DND-41 (cell line): ENCODE measurements around the gene CCDC30.

Source experiments
- ATAC-seq: fragments of 200-7000 bp; cut with Tn5 transposase; 3 replicates; pipeline ENCODE4 v1.9.1; 2021; ENCODE audit warnings: low read depth; ENCODE audit not compliant: insufficient read depth
- DNase-seq: peaks from one replicate; pipeline ENCODE4 v3.0.0-alpha.2; 2020
- H2AFZ ChIP-seq: 2 replicates; pipeline ENCODE4 v1.6.0; 2012; ENCODE audit warnings: low read depth, low read length
- H3K27ac ChIP-seq: 2 replicates; pipeline ENCODE4 v1.5.1; 2012; ENCODE audit warnings: low read length, inconsistent platforms
- H3K27me3 ChIP-seq: fragments of 200-600 bp; sonication (generic); 2 replicates; pipeline ENCODE4 v1.6.0; 2012; ENCODE audit warnings: low read length, mild to moderate bottlenecking, inconsistent platforms; ENCODE audit not compliant: insufficient read depth, poor library complexity
- H3K36me3 ChIP-seq: 2 replicates; pipeline ENCODE4 v1.5.1; 2012; ENCODE audit warnings: low read length, inconsistent platforms; ENCODE audit not compliant: insufficient read depth
- H3K4me1 ChIP-seq: 2 replicates; pipeline ENCODE4 v1.5.1; 2012; ENCODE audit warnings: mild to moderate bottlenecking, low read length; ENCODE audit not compliant: insufficient read depth
- H3K4me2 ChIP-seq: 2 replicates; pipeline ENCODE4 v1.6.0; 2012; ENCODE audit warnings: mild to moderate bottlenecking, moderate library complexity, low read length, inconsistent platforms; ENCODE audit not compliant: insufficient read depth
- H3K4me3 ChIP-seq, 2 experiments: fragments of 200-600 bp in 1 of 2; shearing (Covaris generic) in 1 of 2; 2 replicates each; pipeline ENCODE4 v1.5.1; 2012 to 2016; ENCODE audit warnings: inconsistent platforms in 2 of 2, low read length in 2 of 2, mild to moderate bottlenecking in 2 of 2, low read depth in 1 of 2, moderate library complexity in 1 of 2
- H3K79me2 ChIP-seq: 2 replicates; pipeline ENCODE4 v1.6.0; 2012; ENCODE audit warnings: low read length, inconsistent platforms; ENCODE audit not compliant: insufficient read depth
- H3K9ac ChIP-seq: 2 replicates; pipeline ENCODE4 v1.6.0; 2012; ENCODE audit warnings: low read depth, mild to moderate bottlenecking, inconsistent platforms, low read length, moderate library complexity
- H3K9me3 ChIP-seq: 2 replicates; pipeline ENCODE4 v1.5.1; 2012; ENCODE audit warnings: low read length, moderate library complexity, mild to moderate bottlenecking, inconsistent platforms; ENCODE audit not compliant: insufficient read depth, severe bottlenecking
- H4K20me1 ChIP-seq: 2 replicates; pipeline ENCODE4 v1.6.0; 2012; ENCODE audit warnings: low read length; ENCODE audit not compliant: insufficient read depth
- EZH2 ChIP-seq: IDR thresholded peaks from 3 replicates; pipeline ENCODE4 v1.6.1; 2012; ENCODE audit warnings: borderline replicate concordance, low read depth, mild to moderate bottlenecking, moderate library complexity, low read length, inconsistent platforms; ENCODE audit not compliant: severe bottlenecking
- TF ChIP-seq, protein P1 (sequence below): IDR thresholded peaks from 2 replicates; pipeline ENCODE4 v1.5.1; 2012; ENCODE audit warnings: borderline replicate concordance, low read length, moderate library complexity, mild to moderate bottlenecking; ENCODE audit not compliant: poor library complexity, severe bottlenecking; ENCODE audit errors: extremely low read depth

Gene CCDC30

DNA sequence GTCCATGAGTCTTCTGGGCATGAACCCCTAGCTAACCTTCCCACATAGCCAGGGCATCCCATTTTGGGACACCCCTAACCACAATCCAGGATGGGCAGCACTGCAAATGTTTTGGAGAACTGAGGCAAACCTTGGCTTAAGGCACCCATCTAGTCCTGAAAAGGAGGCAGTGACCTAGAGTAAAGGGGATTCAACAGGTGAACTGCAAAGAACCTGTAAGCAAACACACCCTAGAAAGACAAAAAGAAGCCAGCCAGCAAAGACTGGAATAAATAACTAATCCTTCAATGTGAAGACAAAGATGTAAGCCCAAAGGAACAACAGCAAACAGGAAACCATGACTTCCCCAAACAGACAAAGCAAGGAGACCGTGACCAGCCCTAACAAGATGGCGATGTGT is 138.4 kb downstream of the CCDC30 start:
- Histone ChIP-seq H3K4me1 (no peaks in the 10 kb centered on the region), H3K27me3 (peaks cover 9% of the 10 kb centered on the region), H3K4me3 (no peak overlapping the region), H3K36me3 (no peaks in the 10 kb centered on the region), H3K9me3 (peaks cover 4% of the 10 kb centered on the region), H2AFZ (no peak overlapping the region), H3K79me2 (no peaks in the 10 kb centered on the region), H3K4me2 (no peak overlapping the region), H3K9ac (no peak overlapping the region), H4K20me1 (no peaks in the 10 kb centered on the region), H3K27ac (no peak overlapping the region)
- no peak for ATAC-seq
- TF ChIP-seq, protein P1, sequence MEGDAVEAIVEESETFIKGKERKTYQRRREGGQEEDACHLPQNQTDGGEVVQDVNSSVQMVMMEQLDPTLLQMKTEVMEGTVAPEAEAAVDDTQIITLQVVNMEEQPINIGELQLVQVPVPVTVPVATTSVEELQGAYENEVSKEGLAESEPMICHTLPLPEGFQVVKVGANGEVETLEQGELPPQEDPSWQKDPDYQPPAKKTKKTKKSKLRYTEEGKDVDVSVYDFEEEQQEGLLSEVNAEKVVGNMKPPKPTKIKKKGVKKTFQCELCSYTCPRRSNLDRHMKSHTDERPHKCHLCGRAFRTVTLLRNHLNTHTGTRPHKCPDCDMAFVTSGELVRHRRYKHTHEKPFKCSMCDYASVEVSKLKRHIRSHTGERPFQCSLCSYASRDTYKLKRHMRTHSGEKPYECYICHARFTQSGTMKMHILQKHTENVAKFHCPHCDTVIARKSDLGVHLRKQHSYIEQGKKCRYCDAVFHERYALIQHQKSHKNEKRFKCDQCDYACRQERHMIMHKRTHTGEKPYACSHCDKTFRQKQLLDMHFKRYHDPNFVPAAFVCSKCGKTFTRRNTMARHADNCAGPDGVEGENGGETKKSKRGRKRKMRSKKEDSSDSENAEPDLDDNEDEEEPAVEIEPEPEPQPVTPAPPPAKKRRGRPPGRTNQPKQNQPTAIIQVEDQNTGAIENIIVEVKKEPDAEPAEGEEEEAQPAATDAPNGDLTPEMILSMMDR = no peak
- DNase-seq = no peak

DNA sequence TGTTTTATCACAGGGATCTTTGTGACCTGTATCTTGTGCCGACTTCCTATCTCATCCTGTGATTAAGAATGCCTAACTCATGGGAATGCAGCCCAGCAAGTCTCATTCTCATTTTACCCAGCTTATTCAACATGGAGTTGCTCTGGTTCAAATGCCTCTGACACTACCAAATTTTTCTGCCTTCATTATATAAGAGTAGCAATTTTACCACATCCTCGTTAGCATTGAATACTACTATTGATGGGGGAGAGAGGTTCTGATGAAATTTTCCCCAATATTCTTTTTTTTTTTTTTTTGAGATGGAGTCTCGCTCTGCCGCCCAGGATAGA is 150.7 kb downstream of the CCDC30 start:
- Histone ChIP-seq H3K36me3 (no peaks in the 10 kb centered on the region), H3K4me3 (no peak overlapping the region), H2AFZ (no peak overlapping the region), H3K9ac (no peak overlapping the region), H4K20me1 (no peaks in the 10 kb centered on the region), H3K9me3 (no peaks in the 10 kb centered on the region), H3K27me3 (peaks cover 3% of the 10 kb centered on the region), H3K4me2 (no peak overlapping the region), H3K4me1 (no peaks in the 10 kb centered on the region), H3K79me2 (no peaks in the 10 kb centered on the region), H3K27ac (no peak overlapping the region)
- ATAC-seq (no peak), DNase-seq (no peak)
- TF ChIP-seq, protein P1 = no peak
- no peak for TF ChIP-seq EZH2

DNA sequence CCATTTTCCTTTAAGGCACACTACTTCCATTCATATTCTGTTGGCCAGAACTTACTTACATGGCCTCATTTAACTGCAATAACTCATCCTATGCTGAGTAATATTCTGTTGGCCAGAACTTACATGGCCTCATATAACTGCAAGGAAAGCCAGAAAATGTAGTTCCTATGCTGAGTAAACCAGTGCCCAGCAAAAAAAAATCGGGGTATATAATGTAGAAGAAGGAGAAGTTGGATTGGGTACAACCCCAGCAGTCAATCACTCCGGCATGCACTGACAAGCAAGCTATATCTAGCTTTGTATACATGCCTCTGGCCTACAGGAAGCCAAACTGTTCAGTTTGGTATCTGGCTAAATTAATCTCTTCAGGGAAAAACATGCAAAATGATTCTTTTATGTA is 155.8 kb downstream of the CCDC30 start:
- DNase-seq (no peak), ATAC-seq (no peak)
- no peaks in the 10 kb centered on the region for H3K4me1 ChIP-seq

More for the DNA sequence above, 155.8 kb downstream of the CCDC30 start:
- no peak for TF ChIP-seq EZH2
- TF ChIP-seq, protein P1 = no peak
- Histone ChIP-seq H3K36me3 (no peaks in the 10 kb centered on the region), H2AFZ (no peak overlapping the region), H3K4me2 (no peak overlapping the region), H3K79me2 (no peaks in the 10 kb centered on the region), H3K4me3 (no peak overlapping the region), H3K27me3 (peaks cover 8% of the 10 kb centered on the region), H3K27ac (no peak overlapping the region), H3K9me3 (no peaks in the 10 kb centered on the region), H4K20me1 (no peaks in the 10 kb centered on the region), H3K9ac (no peak overlapping the region)
